ENCODE results near the gene SPNS2. TPM values are rescaled to one million over a fixed set of nuclear protein-coding genes. Genes with fewer than 3 reads are reported as not detected.

The SPNS2 gene
- total RNA-seq, 1 donor from 2014 or later: 24.1 TPM

DNA sequence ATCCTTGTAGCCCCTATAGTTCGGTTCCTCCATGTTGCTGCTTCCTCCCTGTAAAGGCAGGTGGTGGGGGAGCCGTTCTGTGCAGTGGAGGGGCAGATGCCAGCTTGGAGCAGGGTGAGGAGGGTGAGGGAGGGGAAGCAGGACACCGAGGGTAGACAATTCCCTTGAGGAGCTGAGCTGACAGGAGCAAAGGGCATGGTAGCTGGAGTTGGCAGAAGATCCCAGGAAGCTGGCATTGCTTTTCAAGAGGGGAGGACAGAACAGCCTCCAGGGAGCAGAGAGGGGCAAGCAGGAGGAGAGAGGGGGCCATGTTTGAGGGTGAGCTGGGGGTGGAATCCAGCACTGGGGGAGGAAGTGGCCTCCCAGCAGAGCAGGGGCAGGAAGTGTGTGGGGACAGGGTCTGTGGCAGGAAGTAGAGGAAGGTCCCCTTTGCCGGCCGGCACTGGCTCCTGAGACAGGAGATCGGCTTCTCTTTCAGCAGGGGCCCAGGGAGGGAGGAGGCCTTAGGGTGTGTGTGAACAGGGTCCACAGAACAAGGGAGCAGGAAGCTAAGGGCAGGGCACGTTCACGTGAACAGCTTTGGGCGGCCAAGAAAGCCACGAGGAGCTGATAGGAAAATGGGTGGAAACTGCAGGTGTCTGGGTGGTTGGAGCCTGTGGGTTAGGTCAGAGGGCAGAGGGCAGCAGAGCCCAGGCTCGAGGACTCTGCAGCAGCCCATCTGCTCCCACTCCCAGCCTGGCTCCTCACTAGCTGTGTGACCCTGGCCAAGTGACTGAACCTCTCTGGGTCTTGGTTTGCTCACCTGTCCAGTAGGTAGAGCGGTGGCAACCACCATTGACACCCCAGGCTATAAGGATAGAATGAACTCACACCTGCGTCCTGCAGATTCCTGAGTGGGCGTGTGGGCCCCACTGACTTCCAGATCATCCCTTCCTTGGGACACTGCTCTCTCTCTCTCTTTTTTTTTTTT lies 17.5 kb upstream of the SPNS2 start:
- no peak for DNase-seq

DNA sequence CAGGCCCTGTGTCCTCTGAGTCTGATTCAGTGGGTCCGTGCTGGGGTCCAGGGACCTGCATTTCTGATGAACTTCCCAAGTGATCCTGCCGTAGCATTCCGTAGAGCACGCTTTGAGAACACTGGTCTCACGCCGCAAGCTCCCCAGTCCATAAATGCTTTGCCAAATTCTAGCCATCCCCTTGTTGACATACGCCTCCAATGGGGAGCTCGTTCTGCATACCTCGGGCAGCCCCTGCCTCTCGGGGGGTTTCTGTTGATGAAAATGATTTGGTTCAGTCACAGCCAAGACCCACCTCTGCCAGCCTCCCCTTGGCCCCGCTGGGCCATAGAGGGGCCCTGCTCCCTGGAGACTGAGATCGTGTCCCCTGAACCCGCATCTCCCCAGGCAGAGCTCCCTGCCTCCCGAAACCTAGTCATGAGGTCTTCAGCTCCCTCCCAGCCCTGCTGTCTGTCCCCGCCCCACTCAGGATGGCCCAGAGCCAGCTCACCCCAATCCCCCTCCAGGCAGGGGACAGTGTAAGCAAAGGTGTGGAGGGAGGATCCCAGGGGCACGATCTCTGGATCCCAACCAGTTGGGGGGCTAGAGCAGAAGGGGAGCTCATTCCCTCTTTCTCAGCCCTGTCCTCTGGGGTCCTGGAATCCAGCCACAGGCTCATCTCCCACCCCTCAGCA lies 16.2 kb upstream of the SPNS2 start:
- no peak for DNase-seq

DNA sequence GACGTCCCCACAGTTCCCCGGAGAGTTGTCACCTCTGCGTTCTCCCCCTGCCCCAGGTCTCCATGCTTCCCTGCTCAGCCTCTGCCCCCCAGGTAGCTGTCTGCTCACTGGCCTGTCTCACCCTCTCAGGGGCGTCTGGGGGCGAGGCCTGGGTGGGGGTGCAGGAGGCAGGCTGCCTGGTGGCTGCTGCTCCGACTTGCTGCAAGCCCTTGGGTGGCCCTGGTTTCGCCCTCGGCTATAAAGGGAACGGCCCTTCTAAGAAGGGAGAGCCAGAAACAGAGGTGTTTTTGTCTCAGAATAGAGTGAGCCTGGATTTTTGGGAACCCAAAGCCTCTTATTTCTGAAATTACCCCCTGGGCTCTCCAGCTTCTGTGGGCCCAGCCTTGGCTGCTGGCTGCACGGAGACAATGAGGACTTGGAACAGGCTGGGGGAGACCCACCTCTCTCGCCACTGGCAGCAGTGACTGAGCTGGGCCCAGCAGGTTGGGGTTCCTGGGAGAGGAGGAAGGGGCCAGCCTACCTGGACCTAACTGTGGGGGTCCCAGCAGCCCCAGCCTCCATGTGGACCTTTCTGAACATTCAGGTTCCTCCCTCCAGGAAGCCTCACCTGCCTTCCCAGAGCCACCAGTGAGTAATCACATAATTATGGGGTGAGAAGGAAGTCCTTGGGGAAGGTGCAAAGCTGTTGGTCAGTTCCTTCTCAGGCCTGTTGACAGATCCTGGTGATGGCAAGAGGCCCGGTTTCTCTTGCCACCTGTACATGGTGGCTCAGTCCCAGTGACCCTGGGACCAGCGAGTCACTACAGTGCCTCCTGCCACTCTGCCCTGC lies 15.5 kb upstream of the SPNS2 start:
- DNase-seq: no peak

DNA sequence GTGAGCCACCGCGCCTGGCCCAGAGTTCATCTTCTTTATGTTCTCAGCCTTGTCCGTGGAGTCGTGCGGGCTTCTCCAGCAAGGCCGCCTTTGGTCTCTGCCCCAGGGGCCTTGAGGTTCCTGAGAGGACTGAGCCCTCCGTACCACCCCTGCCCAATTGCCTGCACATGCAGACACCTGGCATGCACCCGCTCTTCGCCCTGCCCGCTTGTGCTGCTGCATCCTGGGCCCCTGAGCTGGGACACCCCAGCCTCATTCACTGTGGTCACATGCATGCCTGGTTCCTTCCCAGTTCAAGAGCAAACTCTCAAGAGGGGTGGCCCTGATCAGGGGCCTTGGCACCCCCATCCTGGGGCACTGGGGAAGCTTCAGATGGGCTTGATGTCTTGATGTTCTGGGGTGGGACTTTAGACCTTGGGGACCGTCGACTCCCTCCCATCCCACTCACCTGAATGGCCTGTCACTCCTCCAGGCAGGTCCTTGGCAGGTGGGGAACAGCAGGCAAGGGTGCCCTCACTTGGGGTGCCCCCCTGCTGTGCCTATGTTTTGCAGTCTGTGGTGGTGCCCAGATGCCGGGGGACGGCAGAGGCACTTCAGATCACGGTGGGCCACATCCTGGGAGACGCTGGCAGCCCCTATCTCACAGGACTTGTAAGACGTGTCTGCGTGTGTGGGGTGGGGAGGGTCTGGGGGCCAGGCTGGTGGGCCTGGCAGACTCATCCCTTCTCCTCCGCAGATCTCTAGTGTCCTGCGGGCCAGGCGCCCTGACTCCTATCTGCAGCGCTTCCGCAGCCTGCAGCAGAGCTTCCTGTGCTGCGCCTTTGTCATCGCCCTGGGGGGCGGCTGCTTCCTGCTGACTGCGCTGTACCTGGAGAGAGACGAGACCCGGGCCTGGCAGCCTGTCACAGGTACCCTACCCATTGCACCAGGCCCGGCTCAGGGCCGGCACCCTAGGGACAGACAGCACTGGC lies 12.7 kb upstream of the SPNS2 start:
- no peak for DNase-seq

DNA sequence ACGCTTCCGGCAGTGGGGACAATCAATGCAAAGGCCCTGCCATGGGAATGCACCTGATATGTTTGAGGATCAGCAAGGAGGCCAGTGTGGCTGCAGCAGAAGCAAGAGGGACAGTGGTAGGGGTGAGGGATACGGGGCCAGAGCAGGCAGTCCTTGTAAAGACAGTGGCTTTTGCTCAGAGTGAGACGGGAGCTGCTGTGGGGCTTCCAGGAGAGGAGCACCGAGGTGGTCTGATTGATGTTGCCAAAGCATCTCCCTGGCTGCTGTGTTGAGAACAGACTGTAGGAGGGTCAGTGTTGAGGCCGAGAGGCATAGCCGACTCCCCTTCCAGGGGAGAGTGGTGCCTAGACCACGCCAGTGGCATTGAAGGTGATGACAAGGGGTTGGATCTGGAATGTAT lies 11.4 kb upstream of the SPNS2 start:
- DNase-seq: no peak

DNA sequence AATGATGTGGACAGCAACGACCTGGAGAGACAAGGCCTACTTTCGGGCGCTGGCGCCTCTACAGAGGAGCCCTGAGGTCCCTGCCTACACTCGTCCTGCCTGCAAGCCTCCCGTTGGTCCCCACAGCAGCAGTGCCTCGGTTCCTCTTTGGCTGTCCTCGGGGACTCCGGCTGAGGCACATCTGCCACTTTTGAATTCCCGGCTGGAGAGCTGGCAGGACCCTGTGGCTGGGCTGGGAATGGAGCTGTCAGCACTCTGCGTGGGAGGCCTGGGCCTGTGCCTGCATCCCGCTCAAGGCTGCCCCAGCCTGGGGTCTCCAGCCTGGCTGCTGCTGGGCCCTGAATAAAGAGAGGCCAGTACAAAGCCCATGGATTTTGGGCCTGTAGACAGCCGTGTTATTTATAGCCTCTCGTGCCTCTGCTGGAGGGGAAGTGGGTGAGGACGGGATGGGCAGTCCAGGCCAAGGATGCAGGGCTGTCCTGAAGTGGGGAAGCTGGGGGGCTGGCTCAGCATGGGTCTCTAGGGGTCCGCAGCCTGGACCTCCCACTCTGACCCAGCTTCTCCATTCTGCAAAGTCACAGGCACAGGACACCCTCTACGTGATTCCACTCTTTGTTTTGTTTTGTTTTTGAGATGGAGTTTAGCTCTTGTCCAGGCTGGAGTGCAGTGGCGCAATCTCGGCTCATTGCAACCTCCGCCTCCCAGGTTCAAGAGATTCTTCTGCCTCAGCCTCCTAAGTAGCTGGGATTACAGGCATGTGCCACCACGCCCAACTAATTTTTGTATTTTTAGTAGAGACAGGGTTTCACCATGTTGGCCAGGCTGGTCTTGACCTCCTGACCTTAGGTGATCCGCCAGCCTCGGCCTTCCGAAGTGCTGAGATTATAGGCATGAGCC lies 10.6 kb upstream of the SPNS2 start:
- no peak for DNase-seq

DNA sequence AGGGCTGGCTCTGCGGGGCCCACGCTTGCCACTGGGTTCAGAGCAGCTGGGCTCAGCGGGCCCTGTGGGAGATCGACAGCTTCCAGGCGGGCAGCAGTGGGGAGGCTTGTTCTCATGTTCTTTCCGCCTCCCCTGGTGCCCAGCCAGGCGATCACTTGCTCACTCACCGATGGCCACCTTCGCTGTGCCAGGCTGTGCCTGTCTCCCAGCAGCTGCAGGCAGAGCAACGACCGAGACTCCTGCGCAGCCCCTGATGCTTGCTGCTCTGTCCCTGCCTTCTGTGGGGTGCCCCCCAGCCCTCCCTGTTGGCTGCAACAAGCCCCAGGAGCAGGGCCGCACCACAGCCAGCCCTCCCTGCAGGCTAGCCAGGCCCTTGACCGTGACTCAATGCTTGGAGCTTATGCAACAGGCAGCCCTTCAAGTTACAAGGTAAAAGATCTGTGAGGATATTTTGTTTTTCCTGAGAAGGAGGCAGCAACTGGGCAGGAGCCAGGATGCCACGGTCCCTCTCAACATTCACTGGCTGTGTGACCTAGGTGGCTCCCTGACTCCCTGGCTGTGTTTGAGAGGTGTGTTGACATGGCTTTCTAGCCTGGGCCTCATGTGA lies 9.6 kb upstream of the SPNS2 start:
- no peak for DNase-seq

DNA sequence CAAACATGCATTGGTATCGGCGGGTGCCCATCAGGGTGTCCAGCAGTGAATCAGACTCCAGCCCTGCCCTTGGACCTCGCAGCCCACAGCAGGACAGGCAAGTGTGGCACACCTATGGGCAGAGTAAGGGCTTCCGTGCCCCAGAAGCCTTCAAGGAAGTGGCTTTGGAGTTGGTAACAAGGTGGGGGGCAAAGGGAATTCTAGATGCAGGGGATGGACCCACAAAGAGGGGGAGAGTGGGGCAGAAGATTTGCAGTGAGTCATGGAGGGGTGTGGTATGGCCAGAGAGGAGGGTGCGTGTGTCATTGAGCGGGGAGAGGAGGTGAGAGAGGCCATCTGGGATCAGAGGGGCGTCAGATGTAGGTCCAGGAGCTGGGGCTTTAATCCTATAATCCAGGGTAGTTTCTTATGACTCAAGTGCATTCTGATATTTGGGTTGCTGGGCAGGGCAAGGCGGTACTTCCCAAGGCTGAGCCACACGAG lies 8.5 kb upstream of the SPNS2 start:
- DNase-seq: no peak

DNA sequence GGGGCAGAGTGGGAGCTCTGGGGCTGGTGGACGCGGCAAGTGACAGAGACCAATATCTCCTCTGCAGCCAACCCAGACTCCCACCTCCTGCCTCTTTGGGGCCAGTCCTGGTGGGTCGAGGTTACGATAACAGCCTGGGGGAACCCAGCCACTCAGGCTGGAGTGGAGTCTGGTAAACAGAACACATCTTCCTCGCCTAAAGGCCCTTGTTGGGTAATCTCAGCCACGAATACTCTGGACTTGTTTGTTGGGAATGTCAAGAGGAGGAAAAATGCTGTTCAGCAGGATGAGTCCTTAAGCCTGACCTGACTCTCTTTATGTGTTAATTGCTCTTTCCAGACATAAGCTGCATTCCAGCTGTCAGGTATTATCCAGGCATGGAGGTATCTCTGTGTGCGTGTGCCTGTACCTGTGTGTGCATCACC lies 8.0 kb upstream of the SPNS2 start:
- DNase-seq: no peak

DNA sequence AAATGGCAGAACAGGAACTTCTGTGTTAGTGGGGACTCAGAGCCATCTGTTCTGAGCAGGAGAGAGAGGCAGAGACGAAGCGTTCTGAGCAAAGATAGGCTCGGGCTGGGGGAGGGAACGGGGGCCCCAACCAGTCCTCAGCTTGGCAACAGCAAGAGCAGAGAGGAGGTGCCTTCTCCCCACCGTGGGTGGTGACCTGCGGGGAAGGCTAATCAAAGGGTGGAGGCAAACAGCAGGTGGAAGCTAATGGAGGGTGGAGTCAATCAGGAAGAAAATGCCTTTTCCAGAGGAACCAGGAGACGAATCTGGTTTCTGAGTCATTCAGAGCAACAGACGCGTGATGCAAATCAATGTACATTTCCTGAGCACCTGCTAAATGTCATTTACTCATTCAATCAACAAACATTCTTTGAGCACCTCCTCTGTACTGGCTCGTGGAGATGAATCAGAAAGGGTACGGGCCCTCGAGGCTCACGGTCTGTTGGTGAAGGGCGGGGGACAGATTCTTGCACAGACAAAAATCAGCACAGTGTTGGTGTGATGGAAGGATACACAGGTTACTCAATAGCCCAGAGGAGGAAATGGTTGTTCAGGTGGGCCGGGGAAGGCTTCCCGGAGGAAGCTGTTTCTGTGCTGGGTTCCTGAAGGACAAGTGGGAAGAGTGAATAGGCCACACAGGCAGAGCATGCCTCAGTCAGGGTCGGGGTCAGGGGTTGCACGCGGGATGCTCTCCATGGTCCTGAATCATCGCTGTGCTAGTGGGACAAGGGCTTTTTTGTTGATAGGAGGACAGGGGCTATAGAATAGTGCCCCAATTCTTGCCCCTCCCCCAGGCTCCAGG lies 5.7 kb upstream of the SPNS2 start:
- DNase-seq: no peak

DNA sequence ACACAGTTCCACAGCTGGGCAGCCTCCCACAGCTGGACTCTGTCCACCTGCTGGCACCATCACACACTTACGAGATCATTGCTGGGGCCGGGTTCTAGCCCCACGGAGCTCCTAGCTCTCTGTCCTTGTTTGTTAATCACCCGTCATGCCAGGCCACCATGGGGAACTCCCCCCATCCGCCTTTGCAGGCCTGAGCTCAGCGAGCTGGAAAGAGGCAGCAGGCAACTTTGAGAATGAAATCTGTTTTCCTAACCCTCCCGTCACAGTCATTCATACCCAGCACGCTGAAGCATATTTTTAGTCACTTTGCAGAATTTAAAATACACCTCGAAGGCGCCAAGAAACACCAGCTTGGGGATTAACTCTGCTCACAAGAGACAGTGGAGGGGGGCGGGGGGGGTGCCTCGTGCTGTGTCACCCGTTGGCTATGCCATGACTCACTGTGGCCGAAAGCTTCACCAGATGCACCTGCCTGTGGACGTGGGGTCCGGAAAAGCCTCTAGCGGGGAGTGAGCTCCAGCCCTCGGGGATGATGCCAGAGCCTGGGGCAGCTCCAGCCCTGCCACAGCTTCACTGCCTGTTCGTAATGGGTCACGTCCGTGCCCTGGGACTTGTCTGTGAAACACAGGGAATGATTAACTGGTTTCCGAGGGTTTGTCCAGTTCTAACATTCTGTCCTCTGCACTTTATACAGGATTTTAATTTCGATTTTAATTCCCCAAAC lies 1.4 kb upstream of the SPNS2 start:
- no peak for DNase-seq

DNA sequence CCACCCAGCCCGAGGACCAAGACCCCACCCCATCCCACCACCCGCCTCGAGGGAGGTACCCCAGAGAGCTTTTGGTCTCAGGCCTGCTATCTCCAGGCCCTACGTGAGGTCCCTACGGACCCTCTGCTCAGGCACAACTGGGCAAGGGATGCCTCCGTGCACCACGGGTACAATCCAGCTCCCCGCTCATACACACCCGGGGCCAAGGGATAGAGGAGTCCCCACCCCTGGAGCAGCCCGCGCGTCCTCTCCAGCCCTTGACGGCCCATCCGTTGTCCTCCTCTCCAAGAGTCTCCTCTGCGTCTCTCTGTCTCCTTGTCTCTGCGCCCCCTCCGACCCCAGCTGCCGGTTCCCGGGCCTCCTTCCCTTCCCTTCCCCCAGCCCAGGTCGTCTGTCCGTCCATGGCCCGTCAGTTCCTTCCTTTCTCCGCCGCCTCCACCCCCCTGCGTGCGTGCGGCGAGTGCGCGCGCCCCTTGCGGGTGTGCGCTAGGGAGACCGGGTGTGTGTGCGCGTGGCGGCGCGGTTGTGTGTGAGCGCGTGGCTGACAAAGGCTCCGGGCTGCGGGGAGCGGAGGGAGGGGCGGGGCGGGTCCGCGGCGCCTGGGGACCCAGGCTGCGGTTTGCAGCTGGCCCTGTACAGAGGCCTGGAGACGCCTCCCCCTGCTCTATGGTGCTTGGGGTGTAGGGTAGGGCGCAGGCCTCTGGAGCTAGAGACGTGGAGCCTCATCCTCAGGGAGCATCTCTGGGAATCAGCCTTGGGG lies 930 bp downstream of the SPNS2 start:
- DNase-seq: no peak

DNA sequence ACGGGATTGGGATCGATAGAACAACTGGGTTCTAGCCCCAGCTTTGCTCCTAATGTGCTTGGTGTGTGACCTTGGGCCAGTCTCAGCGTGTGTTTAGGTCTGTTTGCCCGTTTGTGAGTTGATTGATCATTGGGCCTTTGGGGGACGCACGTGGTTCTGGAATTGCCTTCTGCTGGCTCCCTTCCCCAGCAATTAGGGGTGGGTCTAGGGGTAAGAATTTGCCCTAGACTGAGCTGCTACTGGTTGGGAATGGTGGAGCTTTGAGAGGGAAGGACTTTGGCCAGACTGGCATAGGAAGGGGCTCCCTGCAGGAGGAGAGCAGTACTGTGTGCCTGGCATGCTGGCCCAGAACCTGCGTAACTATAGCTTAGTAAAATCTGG lies 1.5 kb downstream of the SPNS2 start:
- no peak for DNase-seq

DNA sequence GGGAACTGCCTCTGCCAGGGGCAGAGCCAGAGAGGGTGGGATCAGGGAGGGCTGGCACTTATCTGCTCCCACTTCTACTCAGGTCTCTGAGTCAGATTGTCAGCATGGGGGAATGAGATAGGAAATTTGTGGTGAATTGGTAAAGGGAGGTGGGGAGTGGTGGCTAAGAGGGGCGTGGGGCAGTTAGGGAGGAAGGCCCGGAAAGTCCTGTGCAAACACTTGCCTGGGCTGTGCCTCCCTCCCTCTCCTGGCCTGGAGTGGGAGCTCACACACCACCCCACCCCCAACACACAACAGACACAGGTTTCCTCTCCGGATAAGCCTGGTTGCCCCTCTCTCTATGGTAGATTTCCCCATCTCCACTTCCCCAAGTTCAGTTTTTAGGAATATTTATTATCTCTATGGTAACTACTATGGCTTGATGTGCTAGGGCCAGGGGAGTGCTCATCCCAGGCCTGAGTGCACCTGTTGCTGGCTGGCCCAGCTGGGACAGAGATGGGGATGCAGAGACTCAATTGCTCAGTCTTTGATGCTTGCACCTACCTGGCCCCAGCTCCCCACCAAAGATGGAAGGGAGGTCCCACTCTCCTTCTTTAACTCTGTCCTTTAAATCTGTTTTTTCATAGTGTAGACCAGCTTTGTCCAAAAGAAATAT lies 2.7 kb downstream of the SPNS2 start:
- no peak for DNase-seq

DNA sequence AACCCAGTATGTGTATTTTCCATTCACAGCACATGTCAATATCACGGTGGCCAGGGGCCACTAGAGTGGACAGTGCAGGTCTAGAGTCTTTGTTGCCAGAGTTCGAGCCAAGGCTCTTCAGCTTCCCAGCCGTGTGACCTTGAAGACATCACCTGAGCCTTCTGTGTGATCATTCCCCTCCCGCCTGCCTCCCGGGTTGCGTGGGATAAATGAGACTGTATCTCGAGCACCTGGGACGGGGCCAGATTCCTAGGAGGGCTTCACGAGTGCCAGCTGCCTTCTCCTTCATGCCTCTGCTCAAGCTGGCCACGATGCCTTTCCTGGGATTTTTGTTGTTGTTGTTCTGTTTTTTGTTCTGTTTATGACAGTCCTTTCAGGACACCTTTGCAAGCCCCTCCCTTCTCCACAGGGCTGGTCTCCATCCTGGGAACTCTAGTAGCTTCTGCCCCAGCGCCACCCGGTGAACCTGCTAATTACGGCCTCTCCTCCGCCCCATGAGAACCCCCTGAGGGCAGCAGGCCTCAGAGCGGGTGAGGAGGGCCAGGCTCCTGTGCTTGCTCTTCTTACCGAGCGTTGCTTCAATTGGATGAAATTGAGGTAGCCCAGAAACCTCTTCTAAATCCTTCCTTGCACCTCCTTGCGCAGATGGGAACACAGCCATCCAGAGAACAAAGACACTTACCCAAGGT lies 3.9 kb downstream of the SPNS2 start:
- no peak for DNase-seq
